ENCODE data around the gene ATG10.

DNA sequence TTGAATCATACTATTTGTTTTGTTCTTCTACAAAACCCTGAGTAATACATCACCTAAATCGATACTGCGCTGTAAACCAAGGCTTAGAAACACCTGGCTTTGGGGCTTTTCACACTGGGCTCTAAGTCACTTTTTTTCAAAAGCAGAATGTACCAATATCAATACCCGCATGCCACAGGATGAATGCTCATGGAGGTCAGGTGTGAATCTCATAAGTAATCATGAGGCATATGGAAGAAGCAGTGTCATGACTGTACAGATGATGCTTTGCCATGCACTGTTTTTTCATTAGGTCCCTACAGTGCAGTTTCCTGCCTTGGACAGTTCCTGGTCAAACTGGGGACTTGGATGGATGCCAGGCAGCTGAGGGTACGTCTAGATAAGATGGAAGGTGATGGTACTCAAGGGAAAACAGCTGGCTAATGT is 49.0 kb upstream of the ATG10 start:
- TF ChIP-seq, protein P1, sequence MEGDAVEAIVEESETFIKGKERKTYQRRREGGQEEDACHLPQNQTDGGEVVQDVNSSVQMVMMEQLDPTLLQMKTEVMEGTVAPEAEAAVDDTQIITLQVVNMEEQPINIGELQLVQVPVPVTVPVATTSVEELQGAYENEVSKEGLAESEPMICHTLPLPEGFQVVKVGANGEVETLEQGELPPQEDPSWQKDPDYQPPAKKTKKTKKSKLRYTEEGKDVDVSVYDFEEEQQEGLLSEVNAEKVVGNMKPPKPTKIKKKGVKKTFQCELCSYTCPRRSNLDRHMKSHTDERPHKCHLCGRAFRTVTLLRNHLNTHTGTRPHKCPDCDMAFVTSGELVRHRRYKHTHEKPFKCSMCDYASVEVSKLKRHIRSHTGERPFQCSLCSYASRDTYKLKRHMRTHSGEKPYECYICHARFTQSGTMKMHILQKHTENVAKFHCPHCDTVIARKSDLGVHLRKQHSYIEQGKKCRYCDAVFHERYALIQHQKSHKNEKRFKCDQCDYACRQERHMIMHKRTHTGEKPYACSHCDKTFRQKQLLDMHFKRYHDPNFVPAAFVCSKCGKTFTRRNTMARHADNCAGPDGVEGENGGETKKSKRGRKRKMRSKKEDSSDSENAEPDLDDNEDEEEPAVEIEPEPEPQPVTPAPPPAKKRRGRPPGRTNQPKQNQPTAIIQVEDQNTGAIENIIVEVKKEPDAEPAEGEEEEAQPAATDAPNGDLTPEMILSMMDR (IDR thresholded peaks at IDR 0.05), result no peak
- no peak for TF ChIP-seq POLR2AphosphoS5 (IDR thresholded peaks at IDR 0.05)

All from gastroesophageal sphincter (tissue), 3 donors.